ENCODE measurements around the gene ALG11.
A peak's percentile ranks its signal among the peaks of the same experiment; 100 is the strongest.
"Not testable (repeated sequence)": the region's sequence is repeated elsewhere in the genome, so short reads cannot be mapped to it uniquely, and the experiment has no call there.

The ALG11 gene

GRCh38 chr13:52011632-52012511 lies at the start of gene ALG11:
Gene ALG11 (plus strand): TSS chr13:52012398. CDS start chr13:52012419, 21 bp downstream.
- peak; percentile 99 for DNase-seq (ENCODE audit: low read depth in 2 of 2, low spot score in 1 of 2)

DNA sequence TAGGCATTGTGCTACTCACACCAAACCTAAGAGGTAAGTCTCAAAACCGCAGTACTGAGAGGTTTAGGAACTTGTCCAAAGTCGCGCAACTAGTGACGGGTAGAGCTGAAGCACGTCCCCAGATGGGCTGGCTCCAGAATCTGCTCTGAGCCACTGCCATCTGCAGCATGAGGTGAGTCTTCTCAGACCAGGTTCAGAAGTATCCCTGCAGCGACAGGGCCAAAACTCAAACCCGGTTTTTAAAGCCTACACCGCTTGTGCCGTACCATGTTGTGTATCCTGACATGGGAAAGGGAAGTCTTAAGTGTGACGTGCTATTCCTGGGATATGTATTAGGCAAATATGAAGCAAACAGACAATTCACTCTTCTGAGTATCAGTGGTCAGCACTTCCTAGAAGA lies 46.0 kb upstream of the ALG11 start:
- no peak for DNase-seq (ENCODE audit: low read depth in 2 of 2, low spot score in 1 of 2)

GRCh38 chr13:51967482-51968446 lies 44.4 kb upstream of the ALG11 start:
- DNase-seq (ENCODE audit: low read depth in 2 of 2, low spot score in 1 of 2): no peak

GRCh38 chr13:51970349-51970748 lies 41.8 kb upstream of the ALG11 start:
- no peak for DNase-seq (ENCODE audit: low read depth in 2 of 2, low spot score in 1 of 2)

GRCh38 chr13:51971520-51972426 lies 40.4 kb upstream of the ALG11 start:
- DNase-seq (ENCODE audit: low read depth in 2 of 2, low spot score in 1 of 2): no peak

- no peak for DNase-seq (ENCODE audit: low read depth in 2 of 2, low spot score in 1 of 2)
These were observed 37.7 kb upstream of the ALG11 start for GRCh38 chr13:51974482-51974881.

GRCh38 chr13:51976423-51976822 lies 35.8 kb upstream of the ALG11 start:
- DNase-seq (ENCODE audit: low read depth in 2 of 2, low spot score in 1 of 2): no peak

DNA sequence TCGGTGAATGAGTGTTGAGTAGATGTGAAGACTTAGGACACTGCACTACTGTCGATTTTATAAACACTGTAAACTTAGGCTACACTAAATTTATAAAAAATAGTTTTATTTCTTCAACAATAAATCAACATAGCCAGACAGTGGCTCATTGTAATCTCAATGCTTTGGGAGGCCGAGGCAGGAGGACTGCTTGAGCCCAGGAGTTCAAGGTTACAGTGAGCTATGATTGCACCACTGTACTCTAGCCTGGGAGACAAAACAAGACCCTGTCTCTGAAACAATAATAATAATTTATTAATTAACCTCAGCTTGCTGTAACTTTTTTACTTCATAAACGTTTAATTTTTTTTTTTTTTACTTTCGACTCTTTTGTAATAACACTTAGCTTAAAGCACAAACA lies 35.3 kb upstream of the ALG11 start:
- DNase-seq (ENCODE audit: low read depth in 2 of 2, low spot score in 1 of 2): no peak

GRCh38 chr13:51977625-51978024 lies 34.6 kb upstream of the ALG11 start:
- no peak for DNase-seq (ENCODE audit: low read depth in 2 of 2, low spot score in 1 of 2)

- DNase-seq (ENCODE audit: low read depth in 2 of 2, low spot score in 1 of 2): no peak
These were observed 33.2 kb upstream of the ALG11 start for GRCh38 chr13:51978796-51979556.

DNA sequence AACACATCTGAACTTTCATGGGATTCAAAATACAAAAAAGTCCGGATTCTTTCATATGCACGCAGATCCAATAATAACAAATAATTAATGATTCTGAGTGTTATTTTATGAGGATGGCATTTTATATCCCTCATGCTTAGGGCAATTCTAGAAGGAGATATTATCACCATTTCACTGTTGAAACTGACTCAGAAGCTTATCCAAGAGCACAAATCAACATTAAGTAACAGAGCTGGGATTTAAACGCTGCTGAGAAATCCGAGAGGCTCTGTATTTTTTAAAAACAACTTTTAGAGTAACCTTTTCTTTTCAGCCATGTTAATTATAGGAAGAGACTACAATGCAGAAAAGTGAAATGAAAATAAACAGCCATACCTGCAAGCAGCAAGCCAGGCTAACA lies 31.3 kb upstream of the ALG11 start:
- no peak for DNase-seq (ENCODE audit: low read depth in 2 of 2, low spot score in 1 of 2)

- DNase-seq (ENCODE audit: low read depth in 2 of 2, low spot score in 1 of 2): no peak
These were observed 30.8 kb upstream of the ALG11 start for GRCh38 chr13:51981355-51981754.

GRCh38 chr13:51983292-51983691 lies 28.9 kb upstream of the ALG11 start:
- not testable (repeated sequence) for DNase-seq (ENCODE audit: low read depth in 2 of 2, low spot score in 1 of 2)

DNA sequence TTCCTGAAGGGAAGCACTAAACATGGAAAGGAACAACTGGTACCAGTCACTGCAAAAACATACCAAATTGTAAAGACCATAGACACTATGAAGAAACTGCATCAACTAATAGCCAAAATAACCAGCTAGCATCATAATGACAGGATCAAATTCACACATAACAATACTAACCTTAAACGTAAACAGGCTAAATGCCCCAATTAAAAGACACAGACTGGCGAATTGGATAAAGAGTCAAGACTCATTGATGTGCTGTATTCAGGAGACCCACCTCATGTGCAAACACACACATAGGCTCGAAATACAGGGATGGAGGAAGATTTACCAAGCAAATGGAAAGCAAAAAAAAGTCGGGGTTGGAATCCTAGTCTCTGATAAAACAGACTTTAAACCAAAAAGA lies 27.3 kb upstream of the ALG11 start:
- DNase-seq (ENCODE audit: low read depth in 2 of 2, low spot score in 1 of 2): not testable (repeated sequence)

- DNase-seq (ENCODE audit: low read depth in 2 of 2, low spot score in 1 of 2): no peak
These were observed 23.1 kb upstream of the ALG11 start for GRCh38 chr13:51988988-51989618.

GRCh38 chr13:51993713-51994112 lies 18.5 kb upstream of the ALG11 start:
- no peak for DNase-seq (ENCODE audit: low read depth in 2 of 2, low spot score in 1 of 2)

GRCh38 chr13:51995677-51996551 lies 16.3 kb upstream of the ALG11 start:
- DNase-seq (ENCODE audit: low read depth in 2 of 2, low spot score in 1 of 2): no peak

DNA sequence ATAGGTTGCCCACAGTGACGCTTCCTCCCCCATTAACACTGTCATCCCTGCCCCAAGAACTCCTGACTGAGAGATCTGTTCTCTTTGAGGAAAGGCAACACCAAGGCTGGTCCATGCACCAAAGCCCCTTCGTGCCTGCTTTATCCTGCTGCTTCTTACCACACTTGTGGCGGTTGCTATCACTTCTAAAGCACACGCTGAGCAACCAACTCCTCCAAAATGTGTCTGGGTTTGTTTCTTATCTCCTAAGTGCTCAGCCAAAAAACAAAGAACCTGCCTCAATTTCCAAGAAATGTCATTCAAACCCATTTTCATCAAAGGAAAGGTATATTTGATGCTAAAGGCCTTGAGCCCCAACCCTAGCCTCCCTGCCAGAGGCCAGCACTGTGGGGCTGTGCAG lies 15.6 kb upstream of the ALG11 start:
- DNase-seq (ENCODE audit: low read depth in 2 of 2, low spot score in 1 of 2): no peak

DNA sequence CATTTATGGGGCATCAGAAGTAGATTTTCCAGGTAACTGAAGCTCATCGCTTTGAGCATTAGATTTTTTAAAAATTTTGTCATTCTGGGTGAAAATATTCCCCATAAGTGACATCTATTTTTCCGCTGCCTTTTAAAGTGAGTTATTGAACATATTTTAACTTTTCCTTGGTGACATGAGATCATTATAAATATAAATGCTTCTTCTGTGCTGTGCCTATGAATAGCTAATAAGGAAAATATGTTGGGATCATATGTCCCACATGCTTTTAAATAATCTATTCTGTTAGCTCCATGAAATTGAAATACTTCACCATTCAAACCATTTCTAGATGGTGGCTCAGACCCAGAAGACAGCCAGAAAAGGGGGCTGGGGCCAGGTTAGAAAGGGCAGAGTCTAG lies 15.0 kb upstream of the ALG11 start:
- DNase-seq (ENCODE audit: low read depth in 2 of 2, low spot score in 1 of 2): no peak
